GM21825 (cell line): Measurements from ENCODE around the gene FITM2.
A peak's percentile ranks its signal among the peaks of the same experiment; 100 is the strongest.
"Not testable (repeated sequence)": the region's sequence is repeated elsewhere in the genome, so short reads cannot be mapped to it uniquely, and the experiment has no call there.

Experiments used
- ATAC-seq: cut with Tn5 transposase; IDR thresholded peaks from one replicate; pipeline ENCODE4 v1.9.1; 2021; ENCODE audit warnings: mild to moderate bottlenecking, moderate library complexity; ENCODE audit not compliant: unreplicated experiment

Gene FITM2

DNA sequence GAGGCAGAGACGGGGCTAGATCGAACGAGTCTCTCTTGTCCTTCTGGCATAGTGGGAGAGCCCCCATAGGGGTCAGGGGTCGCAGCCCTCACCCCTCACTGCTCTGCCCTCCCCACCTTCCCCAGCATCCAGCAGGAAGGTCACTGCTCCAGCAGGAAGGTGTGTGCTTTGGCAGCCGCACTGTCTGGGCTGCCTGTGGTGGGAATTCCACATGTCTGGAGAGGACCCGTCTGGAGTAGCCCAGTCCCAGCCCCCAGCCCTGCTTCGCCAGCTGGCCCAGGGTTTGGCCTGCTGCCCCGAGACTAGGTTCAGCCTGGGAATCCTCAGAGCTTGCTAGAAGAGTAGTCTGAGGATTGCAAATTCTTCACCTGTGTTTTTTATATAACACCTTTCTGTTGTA, 23.3 kb upstream of the FITM2 start:
- ATAC-seq: no peak

DNA sequence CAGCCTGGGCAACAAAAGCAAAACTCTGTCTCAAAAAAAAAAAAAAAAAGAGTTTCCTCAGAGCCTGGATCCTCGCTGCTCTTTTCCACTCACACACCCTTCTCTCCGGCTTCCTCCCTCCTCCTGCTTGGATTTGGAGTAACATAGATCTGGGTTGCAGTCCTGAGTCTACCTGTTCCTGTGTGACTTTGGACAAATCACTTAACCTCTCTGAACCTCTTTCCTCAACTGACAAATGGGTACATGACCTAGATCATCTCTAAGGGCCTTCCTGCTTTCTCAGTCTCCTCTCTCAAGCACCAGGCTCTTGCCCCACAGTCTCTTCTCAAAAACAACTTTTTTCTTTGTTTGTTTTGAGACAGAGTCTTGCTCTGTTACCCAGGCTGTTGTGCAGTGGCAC, 20.2 kb upstream of the FITM2 start:
- ATAC-seq: no peak

DNA sequence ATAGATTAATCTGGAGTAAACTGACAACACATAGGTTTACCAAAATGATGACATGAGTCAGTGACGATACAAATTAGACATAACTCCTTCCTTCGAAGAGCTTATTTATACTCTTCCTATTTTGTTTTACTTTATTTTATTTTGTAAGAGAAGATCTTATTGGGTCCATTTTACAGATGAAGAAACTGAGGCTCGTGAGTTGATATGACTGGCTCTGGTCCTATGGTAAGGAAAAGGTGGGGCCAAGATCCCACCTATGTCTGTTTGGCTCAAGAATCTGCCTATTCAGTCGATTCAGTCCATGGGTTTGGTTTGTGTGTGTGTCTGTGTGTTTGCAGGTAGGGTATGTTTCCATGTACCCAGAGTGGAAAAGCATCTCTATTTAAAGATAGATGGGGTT, 17.4 kb upstream of the FITM2 start:
- no peak for ATAC-seq

DNA sequence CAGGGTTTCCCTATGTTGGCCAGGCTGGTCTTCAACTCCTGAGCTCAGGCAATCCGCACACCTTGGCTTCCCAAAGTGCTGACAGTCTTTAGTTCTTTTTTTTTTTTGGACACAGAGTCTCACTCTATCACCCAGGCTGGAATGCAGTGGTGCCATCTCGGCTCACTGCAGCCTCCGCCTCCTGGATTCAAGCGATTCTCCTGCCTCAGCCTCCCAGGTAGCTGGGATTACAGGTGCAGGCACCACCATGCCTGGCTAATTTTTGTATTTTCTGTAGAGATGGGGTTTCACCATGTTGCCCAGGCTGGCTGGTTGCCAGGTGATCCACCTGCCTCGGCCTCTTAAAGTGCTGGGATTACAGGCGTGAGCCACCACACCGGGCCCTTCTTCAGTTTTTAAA, 16.7 kb upstream of the FITM2 start:
- ATAC-seq: not testable (repeated sequence)

DNA sequence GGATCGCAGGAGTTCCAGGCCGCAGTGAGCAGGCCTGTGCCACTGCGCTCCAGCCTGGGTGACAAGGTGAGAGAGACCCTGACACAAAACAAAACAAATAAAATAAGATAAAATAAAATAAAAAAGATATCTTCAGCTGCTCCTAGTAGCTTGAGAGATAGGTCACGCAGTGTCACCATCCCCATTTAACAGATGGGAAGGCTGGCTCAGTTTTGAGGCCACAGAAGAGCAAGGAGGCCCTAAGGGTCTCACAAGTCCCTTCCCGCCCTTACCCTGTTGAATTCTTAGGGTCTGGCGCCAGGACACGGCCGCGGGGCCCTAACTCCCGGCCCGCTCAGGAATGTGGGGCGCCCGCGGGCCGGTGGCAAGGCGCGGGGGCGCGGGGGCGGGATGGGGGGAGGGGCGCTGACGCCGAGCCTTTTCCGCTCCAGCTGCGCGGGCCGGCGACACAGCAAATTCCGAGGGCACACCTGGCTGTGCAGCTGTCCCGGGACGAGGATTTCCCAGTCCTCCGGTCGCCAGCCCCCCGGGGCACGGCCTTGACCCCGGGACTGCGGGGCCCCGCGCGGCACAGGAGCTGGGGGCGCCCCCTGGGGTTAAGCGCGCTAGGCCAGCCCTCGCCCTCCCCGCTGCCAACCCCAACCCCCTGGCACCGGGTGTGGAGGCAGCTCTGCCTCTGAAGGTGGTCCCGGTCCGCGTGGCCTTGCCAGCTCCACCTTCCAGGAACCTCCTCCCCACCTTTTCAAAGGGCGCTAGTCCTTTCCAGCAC, 15.6 kb upstream of the FITM2 start:
- ATAC-seq: no peak

DNA sequence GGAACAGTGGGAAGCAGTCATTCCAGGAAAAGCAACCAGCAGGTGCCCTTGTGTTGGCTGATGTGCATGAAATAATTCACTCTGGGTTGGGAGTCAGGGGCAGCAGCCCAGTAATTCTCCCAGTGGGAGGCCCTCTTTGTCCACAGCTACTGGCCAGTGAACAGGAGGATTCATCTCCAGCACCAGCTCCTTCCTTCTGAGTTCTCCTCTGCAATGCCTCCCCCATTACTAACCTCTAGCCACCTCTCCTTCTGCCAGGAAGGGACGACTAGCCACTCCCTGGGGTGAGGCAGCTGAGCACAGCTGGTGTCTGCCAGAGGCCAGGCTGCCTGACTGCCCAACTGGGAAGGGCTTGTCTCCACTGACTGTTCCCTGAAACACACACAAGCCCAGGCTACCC, 13.3 kb upstream of the FITM2 start:
- ATAC-seq: no peak

DNA sequence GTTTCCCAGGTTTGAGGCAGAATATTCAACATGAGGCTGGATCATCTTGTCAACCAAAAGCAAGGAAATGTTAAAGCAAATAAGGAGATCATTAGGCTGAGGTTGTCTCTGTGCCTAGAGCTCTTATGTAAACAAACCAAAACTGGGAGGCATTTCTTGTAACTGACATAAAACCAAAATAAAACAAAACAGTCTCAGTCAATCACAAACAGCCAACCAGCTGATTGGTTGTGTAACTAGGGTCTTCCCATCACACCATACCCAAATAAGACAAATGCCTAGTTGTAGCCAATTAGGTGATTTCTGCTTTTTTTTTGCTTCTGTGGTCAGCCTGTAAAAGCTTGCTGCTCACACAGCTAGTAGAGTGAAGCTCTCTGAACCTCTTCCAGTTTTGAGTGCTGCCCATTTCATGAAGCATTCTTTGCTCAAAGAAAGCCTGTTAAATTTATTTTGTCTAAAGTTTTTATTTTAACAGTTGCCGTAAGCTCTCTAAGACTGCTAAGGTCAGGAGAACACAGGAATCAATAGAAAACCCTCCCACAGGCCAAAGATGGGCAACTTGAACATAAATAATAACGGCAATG, 8.9 kb upstream of the FITM2 start:
- no peak for ATAC-seq

DNA sequence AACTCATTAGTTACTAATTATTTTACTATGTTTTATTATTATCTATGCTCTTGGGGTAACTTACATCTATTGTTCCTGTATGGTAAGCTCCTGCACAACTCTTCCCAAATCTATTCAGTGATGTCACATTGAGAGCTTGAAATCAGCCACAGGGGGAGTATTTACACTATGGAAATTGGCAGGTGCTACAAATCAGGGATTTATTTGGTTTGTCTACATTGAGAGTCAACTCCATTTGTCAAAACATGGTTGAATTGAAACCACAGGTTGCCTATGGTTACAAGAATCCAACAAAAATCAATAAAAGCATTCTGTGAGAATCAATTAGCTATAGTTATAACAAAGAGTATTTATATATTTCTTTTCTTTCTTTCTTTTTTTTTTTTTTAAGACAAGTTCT, 3.9 kb upstream of the FITM2 start:
- ATAC-seq: no peak

DNA sequence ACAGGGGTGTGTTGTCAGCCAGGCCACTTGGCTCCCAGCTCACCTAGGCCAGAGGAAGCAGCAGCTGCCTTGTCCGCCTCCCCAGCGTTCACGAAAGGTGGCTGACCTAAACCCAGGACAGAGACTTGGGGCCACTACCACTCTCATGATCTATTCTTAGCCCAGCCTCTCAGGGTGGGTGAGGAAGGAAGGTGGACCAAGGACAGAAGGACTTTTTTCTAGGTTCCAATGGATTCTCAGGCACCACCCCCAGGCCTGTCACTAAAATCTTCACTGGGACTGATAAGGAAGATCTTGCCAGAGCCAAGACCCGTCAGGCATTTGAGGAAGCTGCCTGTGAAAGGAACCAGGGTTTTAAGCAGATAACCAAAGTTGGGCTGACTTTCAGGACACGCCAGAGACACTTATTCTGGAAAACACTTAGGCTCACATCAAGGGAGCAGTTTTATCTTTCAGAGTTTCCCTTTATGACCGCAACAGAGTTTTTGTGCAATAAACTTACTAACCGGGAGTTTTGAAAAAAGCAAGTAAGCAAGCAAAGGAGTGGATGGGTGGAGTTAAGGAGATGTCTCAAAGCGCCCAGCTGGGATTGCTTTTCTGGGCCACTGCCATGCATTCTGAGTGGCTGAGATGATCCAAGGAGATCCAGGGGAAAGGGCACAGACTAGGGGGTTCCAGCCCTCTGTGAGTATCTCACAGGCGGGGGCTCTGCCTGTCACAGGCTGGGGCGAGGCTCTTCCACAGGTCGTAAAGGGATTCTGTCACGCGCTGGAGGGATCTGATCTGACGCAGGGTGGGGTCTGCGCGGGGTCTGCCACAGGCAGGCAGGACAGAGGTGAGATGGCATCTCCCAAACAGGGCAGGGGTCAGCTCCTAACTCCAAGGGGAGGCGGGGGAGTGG, 989 bp downstream of the FITM2 start:
- peak; percentile 6 for ATAC-seq

DNA sequence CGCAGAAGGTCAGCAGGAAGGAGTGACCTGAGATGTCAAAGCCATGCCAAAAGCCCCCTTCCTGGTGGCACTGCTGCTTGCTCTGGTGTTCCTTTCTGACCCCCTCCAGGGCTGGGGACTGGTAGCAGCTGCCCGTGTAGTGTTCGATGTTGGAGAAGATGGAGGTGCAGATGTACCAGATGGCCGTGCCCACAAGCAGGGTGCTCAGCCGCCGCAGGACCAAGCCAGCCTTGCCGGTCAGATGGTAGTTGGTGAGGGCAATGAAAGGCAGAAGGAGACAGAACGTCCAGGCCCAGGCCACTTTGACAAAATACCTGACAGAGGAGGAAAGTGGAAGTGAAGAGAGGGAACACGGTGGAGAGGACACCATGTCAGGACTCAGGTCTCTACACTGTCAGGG, 4.1 kb downstream of the FITM2 start:
- ATAC-seq: no peak

DNA sequence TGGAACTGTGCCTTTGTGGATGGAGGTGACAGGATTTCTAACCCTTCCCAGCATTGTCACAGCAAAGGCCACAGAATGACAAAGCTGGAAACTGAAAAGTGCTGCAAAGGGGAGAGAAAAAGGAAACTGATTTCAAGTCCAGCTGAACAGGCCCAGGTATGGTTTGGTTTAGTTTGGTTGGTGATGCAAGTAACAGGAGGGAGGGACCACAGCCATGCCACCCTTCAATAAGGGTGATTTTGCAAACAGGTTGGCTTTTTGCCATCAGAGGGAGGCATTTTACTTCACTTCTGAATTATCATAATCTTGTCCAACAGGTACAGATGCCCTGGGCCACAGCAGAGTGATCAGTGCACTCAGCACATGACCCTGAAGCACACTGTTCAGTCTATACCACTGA, 6.6 kb downstream of the FITM2 start:
- no peak for ATAC-seq

DNA sequence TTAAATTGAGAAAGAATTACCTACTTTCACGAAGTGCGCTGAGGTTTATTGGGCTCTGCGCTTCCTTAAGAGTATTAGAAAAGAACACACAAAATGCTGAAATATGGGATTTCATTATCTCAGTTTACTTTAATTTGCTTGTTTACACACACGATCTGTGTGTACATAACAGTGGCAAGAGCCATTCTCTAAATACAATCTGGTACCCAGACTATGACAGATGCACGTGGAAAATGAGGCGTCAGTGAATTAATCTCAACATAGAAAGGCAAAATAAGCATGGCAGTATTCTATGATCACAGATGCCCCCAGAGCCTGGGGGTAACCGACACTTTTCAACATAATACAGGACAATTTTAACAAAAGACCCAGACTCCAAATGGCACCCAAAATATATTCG, 8.3 kb downstream of the FITM2 start:
- no peak for ATAC-seq

DNA sequence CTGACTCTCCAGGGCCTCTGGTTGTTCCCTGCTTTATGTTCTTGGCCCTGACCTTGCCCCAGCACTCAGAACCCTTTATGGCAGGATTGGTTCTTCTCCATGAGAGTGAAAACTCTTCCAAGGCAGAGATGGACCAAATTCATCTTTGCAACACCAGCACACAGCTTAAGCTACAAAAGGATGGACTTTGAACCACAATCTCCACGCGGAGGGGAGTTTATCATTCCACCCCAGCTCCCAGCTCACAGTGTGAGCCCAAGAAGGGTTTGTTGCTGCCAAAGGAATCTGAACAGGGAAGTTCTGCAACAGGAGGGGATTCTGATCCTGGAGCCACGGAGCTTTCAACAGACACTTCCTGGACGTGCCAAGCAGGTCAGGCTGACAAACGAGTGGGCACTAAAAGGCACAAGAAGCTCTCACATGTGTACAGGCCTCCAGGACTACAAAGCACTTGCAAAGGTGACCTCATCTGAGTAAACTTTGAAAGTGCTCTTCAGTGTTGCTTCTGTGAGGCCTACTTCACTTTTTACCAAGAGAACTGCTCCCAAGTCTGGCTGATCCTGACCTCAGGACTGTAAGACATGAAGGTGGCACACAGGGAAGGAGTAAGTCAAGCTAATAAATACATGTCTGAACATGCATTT, 8.9 kb downstream of the FITM2 start:
- no peak for ATAC-seq

DNA sequence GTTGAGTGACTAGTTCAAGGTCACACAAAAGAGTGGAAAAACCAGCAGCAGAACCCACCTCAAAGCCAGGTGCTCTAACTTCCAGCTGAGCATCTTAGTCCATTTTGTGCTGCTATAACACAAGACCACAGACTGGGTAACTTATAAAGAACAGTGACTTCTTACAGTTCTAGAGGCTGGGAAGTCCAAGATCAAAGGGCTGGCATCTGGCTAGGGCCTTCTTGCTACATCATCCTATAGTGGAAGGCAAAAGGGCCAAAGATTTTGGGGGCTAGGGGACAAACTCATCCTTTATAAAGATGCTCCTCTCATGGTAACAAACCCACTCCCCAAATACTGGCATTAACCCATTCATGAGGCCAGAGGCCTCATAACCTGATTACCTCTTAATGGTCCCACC, 9.7 kb downstream of the FITM2 start:
- no peak for ATAC-seq

DNA sequence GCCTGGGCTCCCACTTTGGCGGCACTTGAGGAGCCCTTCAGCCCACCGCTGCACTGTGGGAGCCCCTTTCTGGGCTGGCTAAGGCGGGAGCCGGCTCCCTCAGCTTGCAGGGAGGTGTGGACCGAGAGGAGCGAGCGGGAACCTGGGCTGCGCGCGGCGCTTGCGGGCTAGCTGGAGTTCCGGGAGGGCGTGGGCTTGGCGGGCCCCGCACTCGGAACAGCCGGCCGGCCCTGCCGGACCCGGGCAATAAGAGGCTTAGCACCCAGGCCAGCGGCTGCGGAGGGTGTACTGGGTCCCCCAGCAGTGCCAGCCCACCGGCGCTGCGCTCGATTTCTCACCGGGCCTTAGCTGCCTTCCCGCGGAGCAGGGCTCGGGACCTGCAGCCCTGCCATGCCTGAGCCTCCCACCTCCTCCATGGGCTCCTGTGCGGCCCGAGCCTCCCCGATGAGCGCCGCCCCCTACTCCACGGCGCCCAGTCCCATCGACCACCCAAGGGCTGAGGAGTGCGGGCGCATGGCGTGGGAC, 11.9 kb downstream of the FITM2 start:
- not testable (repeated sequence) for ATAC-seq

DNA sequence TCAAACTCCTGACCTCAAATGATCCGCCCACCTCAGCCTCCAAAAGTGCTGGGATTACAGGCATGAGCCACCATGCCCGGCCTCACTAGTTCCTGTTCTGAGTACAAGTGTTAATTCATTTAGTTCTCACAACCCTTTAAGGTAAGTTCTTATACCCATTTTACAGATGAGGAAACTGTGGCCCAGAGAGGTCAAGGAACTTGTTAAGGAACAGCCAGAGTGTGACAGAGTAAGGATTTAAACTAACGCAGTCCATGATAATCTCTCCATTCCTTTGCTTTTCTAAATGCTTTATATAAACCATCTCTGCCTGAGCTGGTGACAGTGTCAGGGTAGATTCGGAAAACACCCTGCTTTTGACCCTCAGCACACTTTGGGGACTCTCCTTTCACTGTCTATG, 13.3 kb downstream of the FITM2 start:
- no peak for ATAC-seq

DNA sequence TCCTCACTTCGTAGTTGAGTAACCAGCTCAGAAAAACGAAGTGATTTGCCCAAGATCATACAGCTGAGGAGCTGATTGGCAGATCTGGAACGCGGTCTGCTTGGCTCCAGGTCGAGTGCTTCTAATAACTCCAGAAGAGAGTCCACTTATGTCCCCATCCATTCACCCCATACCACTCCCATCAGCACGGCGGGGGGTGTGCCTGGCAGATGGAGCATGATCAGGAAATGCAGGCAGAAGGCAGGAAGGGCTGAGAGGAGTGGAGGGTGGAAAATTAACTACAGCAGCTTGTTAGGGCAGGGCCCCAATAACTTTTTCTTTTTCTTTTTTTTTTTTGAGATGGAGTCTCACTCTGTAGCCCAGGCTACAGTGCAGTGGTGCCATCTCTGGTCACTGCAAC, 15.0 kb downstream of the FITM2 start:
- ATAC-seq: no peak

DNA sequence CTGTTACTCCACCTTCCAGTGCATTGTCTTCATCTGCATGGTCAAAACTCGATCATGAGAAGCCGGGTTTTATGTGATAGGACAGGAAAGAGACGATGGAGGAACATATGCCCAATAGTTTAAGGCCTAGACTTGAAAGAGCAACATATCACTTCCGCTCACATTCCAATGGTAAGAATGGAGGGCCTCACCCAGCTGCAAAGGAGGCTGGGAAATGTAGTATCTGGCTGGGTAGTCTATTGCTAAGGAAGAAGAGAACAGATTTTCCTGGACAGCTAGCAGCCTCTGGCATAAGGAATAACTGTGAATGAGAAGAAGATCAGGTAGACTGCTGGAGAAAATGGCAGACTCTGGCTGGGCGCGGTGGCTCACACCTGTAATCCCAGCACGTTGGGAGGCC, 19.2 kb downstream of the FITM2 start:
- no peak for ATAC-seq

DNA sequence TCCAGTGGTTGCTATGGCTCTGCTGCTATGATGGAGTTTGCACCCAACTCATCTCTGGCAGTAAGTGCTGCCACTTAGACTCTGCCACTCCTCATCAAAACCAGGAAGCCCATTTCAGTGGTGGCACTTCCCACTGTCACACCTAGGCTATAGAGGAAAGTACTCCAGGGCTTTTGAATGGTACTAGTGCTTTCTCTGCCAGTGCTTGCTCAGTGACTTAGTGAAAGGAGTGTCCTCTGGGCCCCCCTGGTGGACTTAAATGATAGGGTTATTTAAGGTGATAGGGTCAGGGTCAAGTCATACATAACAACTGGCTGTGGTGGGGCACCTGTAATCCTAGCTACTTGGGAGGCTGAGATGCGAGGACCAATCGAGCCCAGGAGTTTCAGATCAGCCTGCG, 22.8 kb downstream of the FITM2 start:
- ATAC-seq: no peak

DNA sequence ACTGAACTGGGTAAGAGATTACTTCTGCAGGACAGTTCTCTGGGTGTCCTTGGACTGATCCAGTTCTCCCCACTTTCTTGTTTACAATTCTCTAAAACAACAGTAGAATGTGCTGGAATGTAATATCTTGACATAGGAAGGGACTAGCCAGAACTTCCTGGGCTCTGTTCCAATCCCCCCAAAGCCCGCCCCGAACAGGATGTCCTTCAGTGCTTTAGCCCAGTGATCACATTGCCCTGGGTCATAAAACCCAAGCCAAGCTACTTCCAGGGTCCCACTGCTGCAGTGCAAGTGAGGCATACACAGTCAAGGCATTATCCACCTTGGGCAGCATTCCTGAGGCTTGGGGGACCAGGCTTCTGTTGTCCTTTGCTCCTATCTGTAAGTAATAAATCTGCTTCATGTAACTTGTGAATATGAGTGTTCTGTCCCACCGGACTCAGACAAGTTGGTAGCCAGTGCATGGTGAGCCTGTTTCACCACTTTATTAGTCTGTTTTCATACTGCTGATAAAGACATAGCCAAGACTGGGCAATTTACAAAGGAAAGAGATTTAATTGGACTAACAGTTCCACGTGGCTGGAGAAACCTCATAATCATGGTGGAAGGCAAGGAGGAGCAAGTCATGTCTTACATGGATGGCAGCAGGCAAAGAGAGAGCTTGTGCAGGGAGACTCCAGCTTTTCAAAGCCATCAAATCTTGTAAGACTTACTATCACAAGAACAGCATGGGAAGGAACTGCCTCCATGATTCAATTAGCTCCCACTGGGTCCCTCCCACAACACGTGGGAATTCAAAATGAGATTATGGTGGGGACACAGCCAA, 23.5 kb downstream of the FITM2 start:
- ATAC-seq: no peak
